ENCODE results near the gene UBL7.

The UBL7 gene

DNA sequence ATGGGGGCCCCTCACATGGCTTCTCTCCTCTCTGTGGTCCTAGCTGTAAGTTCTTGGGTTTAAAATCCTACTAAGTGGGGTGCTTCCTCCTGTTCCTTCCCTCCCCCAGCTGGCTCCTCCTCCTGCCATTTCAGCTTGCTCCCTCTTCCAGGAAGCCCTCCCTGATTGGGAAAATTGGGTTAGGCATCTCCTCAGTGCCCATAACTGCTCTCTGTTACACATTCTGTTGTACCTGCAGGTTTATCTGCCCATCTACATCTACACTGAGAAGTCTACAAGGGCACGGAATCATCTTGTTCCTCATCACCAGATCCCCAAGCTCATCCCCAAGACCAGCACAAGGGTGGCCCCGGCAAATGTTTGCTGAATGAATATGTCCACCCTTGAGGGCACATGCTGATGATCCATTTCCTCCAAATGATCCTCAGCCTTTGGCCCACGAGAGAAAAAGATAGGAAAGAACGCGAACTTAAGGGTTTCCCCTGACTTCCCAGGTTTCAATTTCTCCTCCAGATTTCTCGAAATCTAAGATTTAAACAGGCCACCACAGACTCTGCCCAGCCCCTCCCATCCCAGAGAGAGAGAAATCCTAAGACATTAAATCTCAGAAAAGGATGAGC is 31.1 kb downstream of the UBL7 start:
- DNase-seq (ENCODE audit: low read depth, low spot score): no peak
- Histone ChIP-seq H3K36me3 (ENCODE audit: control insufficient read depth, insufficient read depth, low read length) (no peaks in the 10 kb centered on the region; the same call in 1 of the 2 replicates), H3K4me1 (ENCODE audit: control insufficient read depth, insufficient read depth, low read length) (0 out of 2 replicates have a peak, but pooled peaks cover 2% of the 10 kb centered on the region), H3K27me3 (ENCODE audit: control insufficient read depth, insufficient read depth, low read length) (no peaks in the 10 kb centered on the region; the same call in 1 of the 2 replicates), H3K4me3 (ENCODE audit: low read length) (no peak overlapping the region), H3K27ac (ENCODE audit: low read length) (no peak overlapping the region), H3K9me3 (ENCODE audit: control insufficient read depth, insufficient read depth, low read length) (no peaks in the 10 kb centered on the region)
- no CpG with 5 or more reads among the region's 6 CpGs for WGBS (ENCODE audit: insufficient coverage, insufficient read length)

DNA sequence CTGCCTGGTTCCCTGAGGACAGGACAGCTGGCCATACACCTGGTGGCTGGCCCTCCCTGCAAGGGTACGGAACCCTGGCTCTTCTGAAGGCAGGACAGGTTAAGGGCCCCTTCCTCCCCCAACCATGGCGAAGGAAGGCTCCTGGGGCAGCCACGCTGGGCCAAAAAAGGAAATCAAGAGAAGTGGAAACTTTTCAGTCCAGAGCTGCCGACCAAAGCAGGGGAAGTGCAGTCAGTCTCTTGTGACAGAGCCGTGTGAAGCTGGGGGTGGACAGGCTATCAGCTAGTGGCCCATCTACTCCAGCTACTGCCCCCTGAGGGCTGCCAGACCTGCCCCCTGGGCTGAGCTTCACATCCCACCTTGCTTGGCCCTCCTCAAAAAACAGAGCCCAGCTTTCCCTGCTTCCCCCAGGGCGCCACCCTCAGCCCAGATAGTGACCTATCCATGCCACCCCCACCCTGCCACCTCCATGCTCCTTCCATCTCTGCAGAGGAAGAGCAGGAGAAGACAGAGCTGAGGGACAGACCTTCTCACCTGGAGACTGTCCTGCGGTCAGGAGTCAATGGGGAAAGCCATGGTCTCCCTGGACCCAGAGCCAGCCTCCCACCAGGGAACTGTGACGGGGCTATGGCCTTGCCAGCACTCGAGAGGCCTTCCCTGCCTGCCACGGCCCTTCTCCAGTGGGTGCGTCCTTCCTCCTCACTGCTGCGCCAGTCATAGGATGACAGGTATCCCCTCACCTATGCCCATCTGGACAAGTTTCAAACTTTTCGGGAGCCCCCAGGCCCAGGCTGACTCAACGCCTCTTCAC is 31.8 kb downstream of the UBL7 start:
- Histone ChIP-seq H3K27me3 (ENCODE audit: control insufficient read depth, insufficient read depth, low read length) (no peaks in the 10 kb centered on the region; the same call in 1 of the 2 replicates), H3K27ac (ENCODE audit: low read length) (no peak overlapping the region), H3K4me1 (ENCODE audit: control insufficient read depth, insufficient read depth, low read length) (0 out of 2 replicates have a peak, but pooled peaks cover 2% of the 10 kb centered on the region), H3K36me3 (ENCODE audit: control insufficient read depth, insufficient read depth, low read length) (no peaks in the 10 kb centered on the region; the same call in 1 of the 2 replicates), H3K9me3 (ENCODE audit: control insufficient read depth, insufficient read depth, low read length) (no peaks in the 10 kb centered on the region), H3K4me3 (ENCODE audit: low read length) (no peak overlapping the region)
- DNase-seq (ENCODE audit: low read depth, low spot score): no peak
- WGBS (ENCODE audit: insufficient coverage, insufficient read length): no CpG with 5 or more reads among the region's 14 CpGs

DNA sequence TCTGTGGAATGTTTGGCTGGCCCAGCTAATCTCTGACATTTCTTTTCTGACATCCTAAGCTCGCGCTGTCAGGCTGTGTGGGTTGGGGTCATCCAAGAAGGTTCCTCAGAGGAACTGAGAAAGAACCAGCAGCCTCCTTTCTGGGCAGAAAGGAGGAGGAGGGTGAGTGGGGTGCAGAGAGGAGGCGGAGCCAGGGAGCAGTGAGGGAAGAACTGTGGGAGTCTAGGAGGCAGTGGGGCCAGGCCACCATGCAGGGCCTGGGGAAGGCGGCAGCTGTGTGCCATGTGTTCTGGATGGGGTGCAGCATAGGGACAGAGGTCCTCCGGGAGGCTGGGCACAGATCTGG is 32.5 kb downstream of the UBL7 start:
- DNase-seq (ENCODE audit: low read depth, low spot score): no peak
- H3K27ac ChIP-seq (ENCODE audit: low read length): no peak overlapping the region

GRCh38 chr15:74427607-74428441 is 33.1 kb downstream of the UBL7 start:
- no CpG with 5 or more reads among the region's 9 CpGs for WGBS (ENCODE audit: insufficient coverage, insufficient read length)
- Histone ChIP-seq H3K27ac (ENCODE audit: low read length) (no peak overlapping the region), H3K4me1 (ENCODE audit: control insufficient read depth, insufficient read depth, low read length) (peaks cover 8% of the 10 kb centered on the region)

More for the DNA sequence above, 32.5 kb downstream of the UBL7 start:
- Histone ChIP-seq H3K27me3 (ENCODE audit: control insufficient read depth, insufficient read depth, low read length) (no peaks in the 10 kb centered on the region; the same call in 1 of the 2 replicates), H3K36me3 (ENCODE audit: control insufficient read depth, insufficient read depth, low read length) (no peaks in the 10 kb centered on the region; the same call in 1 of the 2 replicates), H3K4me3 (ENCODE audit: low read length) (no peak overlapping the region), H3K9me3 (ENCODE audit: control insufficient read depth, insufficient read depth, low read length) (no peaks in the 10 kb centered on the region), H3K4me1 (ENCODE audit: control insufficient read depth, insufficient read depth, low read length) (0 out of 2 replicates have a peak, but pooled peaks cover 3% of the 10 kb centered on the region)
- WGBS (ENCODE audit: insufficient coverage, insufficient read length): no CpG with 5 or more reads among the region's 5 CpGs

DNA sequence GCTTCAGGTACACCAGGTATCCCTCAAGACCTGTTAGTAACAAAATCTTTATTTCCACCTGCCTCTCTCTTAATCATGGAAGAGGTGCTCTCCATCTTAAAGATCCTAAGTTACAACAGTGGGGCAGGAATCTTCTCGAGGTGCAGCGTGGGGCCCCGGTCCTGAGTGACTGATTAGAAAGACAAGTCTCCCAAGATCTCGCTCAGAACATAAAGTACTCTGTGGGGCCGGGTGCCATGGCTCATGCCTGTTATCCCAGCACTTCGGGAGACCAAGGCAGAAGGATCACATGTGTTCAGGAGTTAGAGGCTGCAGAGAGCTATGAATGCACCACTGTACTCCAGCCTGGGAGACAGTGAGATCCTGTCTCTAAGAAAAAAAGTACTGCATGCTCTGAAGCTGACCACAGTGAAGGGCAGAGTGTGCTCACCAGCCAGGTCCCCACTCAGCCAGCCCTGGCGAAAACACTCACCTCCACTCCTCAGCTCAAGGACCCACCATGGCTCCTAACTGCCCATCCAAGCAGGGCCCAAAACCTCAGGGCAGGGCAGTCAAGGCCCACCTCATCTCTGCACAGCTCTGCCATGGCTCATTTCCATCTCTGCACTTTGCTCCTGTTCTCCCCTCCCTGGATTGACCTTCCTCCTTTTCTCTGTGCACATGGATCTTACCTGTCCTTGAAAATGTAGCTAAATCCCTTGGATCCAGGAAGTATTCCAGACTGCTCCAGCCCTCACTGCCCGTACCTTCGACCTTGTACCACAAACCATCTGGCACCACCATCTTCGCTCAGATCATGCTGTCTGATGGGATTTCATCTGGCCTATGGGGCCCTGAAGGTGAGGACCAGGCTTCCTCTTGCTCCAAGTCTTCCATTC is 34.3 kb downstream of the UBL7 start:
- no peaks in the 10 kb centered on the region for H3K9me3 ChIP-seq (ENCODE audit: control insufficient read depth, insufficient read depth, low read length)
- no peaks in the 10 kb centered on the region; the same call in 1 of the 2 replicates for H3K36me3 ChIP-seq (ENCODE audit: control insufficient read depth, insufficient read depth, low read length)
- H3K4me3 ChIP-seq (ENCODE audit: low read length): no peak overlapping the region
- WGBS (ENCODE audit: insufficient coverage, insufficient read length): no CpG with 5 or more reads among the region's 10 CpGs
- peaks cover 15% of the 10 kb centered on the region for H3K4me1 ChIP-seq (ENCODE audit: control insufficient read depth, insufficient read depth, low read length)
- no peak for DNase-seq (ENCODE audit: low read depth, low spot score)
- H3K27me3 ChIP-seq (ENCODE audit: control insufficient read depth, insufficient read depth, low read length): no peaks in the 10 kb centered on the region
- H3K27ac ChIP-seq (ENCODE audit: low read length): no peak overlapping the region

More at GRCh38 chr15:74427607-74428441, 33.1 kb downstream of the UBL7 start:
- Histone ChIP-seq H3K36me3 (ENCODE audit: control insufficient read depth, insufficient read depth, low read length) (no peaks in the 10 kb centered on the region; the same call in 1 of the 2 replicates), H3K4me3 (ENCODE audit: low read length) (no peak overlapping the region), H3K27me3 (ENCODE audit: control insufficient read depth, insufficient read depth, low read length) (no peaks in the 10 kb centered on the region; the same call in 1 of the 2 replicates), H3K9me3 (ENCODE audit: control insufficient read depth, insufficient read depth, low read length) (no peaks in the 10 kb centered on the region)
- no peak for DNase-seq (ENCODE audit: low read depth, low spot score)

GRCh38 chr15:74425630-74426029 is 35.3 kb downstream of the UBL7 start:
- Histone ChIP-seq H3K9me3 (ENCODE audit: control insufficient read depth, insufficient read depth, low read length) (no peaks in the 10 kb centered on the region), H3K27me3 (ENCODE audit: control insufficient read depth, insufficient read depth, low read length) (no peaks in the 10 kb centered on the region), H3K4me3 (ENCODE audit: low read length) (no peak overlapping the region), H3K27ac (ENCODE audit: low read length) (no peak overlapping the region), H3K36me3 (ENCODE audit: control insufficient read depth, insufficient read depth, low read length) (no peaks in the 10 kb centered on the region; the same call in 1 of the 2 replicates), H3K4me1 (ENCODE audit: control insufficient read depth, insufficient read depth, low read length) (peaks cover 15% of the 10 kb centered on the region)
- no peak for DNase-seq (ENCODE audit: low read depth, low spot score)
- no CpG with 5 or more reads among the region's 7 CpGs for WGBS (ENCODE audit: insufficient coverage, insufficient read length)

DNA sequence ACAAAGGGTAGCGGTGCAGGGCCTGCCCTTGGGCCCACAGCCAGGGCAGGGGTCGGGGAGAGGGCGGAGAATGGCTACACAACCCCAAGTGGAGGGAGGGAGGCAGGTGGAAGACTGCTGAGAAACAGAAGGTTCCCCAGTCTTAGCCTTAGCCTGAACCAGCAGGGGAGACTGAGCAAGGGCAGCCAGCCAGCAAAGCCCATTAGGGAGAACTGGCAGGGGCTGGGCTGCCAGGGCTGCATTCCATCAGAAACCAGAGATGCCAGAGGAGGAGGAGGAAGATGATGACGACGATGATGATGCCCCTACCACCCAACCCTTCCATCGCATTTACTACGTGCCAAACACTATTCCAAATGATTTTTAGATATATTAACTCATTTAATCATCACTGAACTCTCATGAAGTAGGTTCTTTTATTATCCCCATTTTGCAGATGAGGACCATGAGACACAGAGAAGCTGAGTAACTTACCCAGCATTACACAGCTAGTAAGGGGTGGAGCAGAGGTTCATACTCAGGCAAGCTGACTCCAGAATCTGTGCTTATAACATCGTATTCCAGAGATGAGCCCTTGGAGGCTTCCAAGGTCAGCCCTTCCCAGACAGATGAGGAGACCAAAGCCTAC is 35.9 kb downstream of the UBL7 start:
- H3K27me3 ChIP-seq (ENCODE audit: control insufficient read depth, insufficient read depth, low read length): no peaks in the 10 kb centered on the region
- H3K4me1 ChIP-seq (ENCODE audit: control insufficient read depth, insufficient read depth, low read length): peaks cover 15% of the 10 kb centered on the region
- DNase-seq (ENCODE audit: low read depth, low spot score): no peak
- 100% methylated on average over 2 of the region's 8 CpGs for WGBS (ENCODE audit: insufficient coverage, insufficient read length)
- no peak overlapping the region for H3K4me3 ChIP-seq (ENCODE audit: low read length)
- no peaks in the 10 kb centered on the region for H3K9me3 ChIP-seq (ENCODE audit: control insufficient read depth, insufficient read depth, low read length)
- H3K27ac ChIP-seq (ENCODE audit: low read length): no peak overlapping the region
- H3K36me3 ChIP-seq (ENCODE audit: control insufficient read depth, insufficient read depth, low read length): no peaks in the 10 kb centered on the region; the same call in 1 of the 2 replicates

DNA sequence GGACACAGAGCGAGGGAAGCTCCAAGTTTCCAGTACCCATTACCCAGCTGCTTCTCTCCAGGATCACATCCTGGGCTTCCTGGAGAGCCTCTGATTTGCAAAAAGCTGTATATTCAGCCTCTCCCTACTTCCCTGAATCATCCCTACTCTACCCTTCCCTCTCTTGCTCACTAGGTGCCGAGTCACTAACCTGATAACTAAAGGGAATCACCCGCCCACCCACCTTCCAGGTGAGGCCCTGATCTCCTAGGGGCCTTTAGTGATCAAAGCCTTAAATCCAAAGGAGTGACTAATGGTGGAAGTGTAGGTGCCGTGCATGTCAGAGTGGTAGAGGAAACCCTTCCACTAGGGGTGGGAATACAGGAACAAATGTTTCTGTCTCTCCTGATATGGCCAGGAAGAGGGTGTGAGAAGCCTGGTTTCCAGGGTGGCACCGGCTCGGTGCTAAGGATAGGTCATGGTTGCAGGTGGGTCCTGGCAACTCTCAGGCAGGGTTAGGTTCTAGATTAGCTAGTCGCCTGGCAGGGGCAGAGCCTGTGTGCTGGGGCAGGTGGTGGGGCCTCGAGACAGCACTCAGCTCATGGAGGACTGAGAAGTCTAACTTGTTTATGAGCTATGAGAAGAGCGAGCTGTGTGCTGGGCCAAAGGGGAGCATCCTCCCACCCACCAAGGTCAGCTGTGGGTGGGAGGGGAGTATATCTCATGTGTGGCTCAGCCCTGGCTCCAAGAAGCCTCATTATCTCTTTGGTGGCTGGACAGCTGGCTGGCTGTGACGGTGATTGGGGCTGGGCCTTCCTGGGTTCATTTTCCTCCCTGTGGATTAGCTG is 37.3 kb downstream of the UBL7 start:
- no peak overlapping the region for H3K4me3 ChIP-seq (ENCODE audit: low read length)
- no CpG with 5 or more reads among the region's 10 CpGs for WGBS (ENCODE audit: insufficient coverage, insufficient read length)
- peaks cover 14% of the 10 kb centered on the region for H3K4me1 ChIP-seq (ENCODE audit: control insufficient read depth, insufficient read depth, low read length)
- DNase-seq (ENCODE audit: low read depth, low spot score): no peak
- H3K27ac ChIP-seq (ENCODE audit: low read length): no peak overlapping the region
- no peaks in the 10 kb centered on the region for H3K27me3 ChIP-seq (ENCODE audit: control insufficient read depth, insufficient read depth, low read length)
- no peaks in the 10 kb centered on the region for H3K9me3 ChIP-seq (ENCODE audit: control insufficient read depth, insufficient read depth, low read length)
- H3K36me3 ChIP-seq (ENCODE audit: control insufficient read depth, insufficient read depth, low read length): no peaks in the 10 kb centered on the region
